RKO (cell line): Measurements from ENCODE around the gene AGAP1.
"Not testable (repeated sequence)": the region's sequence is repeated elsewhere in the genome, so short reads cannot be mapped to it uniquely, and the experiment has no call there.

Source experiments
- DNase-seq: peaks from one replicate; pipeline ENCODE4 v3.0.0-alpha.2; 2016; ENCODE audit warnings: low spot score

Gene AGAP1

DNA sequence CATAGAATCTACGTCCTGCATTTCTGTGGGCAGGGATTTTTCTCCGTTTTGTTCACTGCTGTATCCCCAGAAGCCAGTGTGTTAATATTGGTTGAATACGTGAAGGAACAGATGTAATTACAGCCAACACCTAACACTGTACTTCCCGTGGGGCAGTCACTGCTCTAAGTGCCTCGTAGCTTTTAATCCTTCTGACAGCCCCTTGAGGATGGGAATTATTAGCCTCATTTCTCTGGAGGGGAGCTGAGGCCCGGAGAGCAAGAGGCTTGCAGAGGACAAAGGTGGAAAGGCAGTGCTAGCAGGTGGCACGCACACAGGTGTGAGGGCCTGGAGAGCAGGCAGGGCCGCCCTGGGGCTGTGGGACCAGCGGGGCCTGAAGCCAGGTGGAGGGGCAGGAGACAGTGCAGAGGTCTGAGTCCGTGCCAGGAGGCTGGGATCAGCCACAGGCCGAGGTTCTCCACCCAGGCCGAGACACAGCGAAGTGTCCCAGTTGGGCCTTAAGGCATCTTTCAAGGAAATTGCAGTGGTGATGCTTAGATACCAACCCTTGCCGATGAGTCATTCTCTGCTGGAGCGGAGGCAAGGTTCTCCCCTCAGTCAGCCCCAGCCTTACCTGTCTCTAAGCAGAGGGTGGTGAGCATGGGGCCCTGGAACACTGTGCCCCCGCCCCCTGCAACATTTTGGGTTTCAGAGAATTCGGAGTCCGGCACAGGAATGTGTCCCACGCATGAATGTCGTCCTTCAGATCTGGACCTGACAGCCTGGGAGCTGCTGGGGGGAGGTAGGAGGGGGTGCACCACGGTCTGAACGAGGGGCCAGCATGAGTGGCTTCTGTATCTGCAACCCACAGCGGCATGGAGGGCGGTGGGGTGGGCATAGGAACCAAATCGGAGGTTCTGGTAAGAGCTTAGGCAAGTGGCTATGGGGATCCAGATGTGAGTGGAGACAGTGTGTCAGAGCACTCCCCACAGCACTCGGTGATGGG, 551.7 kb downstream of the AGAP1 start:
- DNase-seq, result no peak

DNA sequence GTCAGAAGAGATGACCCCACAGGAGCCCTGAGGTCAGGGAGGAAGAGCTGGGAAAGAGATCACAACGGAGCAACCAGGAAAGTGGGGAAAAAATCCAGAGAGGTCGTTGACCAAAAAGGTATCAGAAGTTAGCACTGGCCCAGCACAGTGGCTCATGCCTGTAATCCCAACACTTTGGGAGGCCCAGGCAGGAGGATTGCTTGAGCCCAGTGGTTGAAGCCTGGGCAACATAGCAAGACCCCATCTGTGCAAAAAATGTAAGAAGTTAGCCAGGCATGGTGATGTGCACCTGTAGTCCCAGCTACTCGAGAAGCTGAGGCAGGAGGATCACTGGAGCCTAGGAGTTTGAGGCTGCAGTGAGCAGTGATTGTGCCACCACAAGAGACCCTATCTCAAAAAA, 552.9 kb downstream of the AGAP1 start:
- DNase-seq, result no peak

DNA sequence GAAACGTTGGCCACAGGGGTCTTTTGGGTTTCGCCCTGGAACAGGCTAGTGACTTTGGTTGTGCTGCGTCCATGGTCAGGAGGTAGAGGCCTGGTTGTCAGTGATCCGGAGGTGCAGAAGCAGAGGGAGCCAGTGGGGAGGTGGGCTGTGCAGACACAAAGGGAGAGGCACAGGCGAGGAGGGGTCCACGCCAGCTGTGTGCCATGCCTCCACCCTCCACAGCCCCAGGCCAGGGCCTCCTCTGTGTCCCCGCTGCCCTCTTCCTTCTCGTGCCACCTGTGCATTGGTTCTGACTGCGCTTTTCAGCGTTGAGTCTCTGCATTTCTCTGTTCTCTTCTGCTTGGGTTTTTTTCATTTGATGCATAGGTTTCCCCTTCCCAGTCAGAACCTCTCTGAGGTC, 553.3 kb downstream of the AGAP1 start:
- no peak for DNase-seq

DNA sequence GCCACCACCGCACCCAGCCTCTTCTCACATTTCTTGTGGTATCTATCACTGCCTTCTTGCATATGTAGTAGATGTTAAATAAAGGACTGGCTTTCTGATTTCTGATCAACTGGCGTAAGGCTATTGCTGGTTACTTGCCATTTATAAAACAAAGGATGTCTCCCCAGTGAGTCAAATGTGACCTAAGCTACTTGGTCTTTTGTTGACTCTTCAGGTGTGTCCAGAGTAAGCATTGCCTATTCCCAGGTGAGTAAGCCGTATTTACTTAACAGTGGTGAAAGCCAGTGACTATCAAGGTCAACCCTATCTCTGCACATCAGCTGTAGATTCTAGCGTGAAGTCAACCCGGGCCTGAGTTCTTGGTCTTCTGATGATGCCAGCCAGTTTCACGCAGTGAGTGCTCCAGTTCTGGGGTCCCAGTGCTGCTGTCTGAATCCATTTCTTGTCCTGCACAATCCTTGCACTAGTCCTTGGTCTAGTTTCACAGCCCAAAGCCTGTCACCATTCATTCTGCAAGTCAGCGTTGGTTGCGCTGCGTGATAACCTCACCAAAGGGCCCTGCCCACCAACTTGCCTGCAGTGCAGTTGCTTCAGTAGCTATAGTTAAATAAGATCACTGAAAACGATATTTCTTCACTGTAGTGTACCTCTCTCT, 554.2 kb downstream of the AGAP1 start:
- no peak for DNase-seq

DNA sequence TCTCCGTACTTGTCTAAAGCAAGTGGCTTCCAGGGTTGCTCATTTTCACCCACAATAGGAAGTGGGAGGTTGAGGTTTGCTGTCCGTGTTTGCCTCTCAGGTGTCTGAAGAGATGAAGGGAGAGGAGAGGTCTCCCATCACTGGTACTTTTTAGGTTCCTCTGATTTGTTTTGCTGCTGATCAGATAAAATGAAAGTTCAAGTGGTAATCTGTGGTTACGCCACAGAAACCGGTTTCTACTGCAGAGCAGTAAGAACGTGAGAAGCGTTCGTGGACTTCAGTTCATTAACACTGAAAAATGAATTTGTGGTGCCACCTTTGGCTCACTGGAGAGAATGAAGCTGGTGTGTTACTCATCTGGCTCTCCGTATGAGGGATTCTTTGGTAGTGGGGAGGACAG, 556.1 kb downstream of the AGAP1 start:
- no peak for DNase-seq

DNA sequence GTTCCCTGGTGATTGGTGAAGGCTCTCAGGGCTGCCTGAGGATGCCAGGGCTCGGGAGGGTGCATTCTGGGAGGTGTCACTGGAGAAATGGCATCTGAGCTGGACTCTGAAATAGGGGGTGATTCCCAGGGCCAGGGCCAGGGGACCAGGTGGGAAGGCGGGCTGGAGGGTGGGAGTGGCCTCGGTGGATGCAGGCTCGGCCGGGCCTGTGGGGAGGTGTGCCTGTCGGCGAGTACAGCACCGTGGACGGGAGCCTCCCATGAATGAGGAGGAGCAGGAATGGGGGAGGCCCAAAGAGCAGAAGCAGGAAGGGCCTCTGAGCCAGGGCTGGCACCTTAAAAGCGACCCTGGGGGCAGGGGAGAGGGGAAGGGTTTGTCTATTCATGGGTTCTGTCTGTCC, 557.5 kb downstream of the AGAP1 start:
- DNase-seq, result no peak

DNA sequence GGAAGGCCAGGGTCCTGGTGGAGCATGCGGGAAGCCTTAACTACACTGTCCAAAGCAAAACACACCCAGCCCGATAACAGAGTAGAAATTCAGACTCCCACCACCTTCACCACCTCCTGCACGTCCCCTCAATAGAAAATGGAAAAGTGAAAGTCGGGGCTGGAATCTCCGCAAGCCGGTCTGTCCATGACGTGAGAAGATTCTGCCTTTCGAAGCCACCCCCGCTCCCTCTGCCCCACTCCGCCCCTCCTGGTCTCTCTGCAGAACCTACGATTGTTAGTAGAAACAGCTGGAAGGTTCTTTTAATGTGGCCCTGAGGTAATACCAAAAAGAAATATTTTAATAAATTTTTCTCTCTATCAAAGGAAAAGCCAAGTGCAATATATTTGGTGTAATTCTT, 558.0 kb downstream of the AGAP1 start:
- no peak for DNase-seq

DNA sequence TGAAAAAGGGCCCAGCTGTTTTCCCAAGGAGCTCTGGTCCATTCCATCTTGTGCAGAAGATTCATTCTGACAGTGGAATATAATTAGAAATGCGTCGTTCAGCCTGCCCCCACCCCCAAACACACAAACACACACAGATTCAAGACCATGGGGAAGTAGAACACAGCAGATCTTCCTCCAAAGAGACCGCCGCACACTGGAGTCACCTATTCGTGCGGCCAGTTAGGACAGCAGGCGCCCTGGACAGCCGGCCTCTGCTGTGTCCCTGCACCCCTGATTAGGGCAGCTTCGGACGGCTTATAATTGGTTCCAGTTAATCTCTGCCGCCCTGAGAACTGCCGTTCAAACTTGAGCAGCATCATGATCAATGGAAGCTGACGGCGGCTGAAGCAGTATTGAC, 558.4 kb downstream of the AGAP1 start:
- no peak for DNase-seq

DNA sequence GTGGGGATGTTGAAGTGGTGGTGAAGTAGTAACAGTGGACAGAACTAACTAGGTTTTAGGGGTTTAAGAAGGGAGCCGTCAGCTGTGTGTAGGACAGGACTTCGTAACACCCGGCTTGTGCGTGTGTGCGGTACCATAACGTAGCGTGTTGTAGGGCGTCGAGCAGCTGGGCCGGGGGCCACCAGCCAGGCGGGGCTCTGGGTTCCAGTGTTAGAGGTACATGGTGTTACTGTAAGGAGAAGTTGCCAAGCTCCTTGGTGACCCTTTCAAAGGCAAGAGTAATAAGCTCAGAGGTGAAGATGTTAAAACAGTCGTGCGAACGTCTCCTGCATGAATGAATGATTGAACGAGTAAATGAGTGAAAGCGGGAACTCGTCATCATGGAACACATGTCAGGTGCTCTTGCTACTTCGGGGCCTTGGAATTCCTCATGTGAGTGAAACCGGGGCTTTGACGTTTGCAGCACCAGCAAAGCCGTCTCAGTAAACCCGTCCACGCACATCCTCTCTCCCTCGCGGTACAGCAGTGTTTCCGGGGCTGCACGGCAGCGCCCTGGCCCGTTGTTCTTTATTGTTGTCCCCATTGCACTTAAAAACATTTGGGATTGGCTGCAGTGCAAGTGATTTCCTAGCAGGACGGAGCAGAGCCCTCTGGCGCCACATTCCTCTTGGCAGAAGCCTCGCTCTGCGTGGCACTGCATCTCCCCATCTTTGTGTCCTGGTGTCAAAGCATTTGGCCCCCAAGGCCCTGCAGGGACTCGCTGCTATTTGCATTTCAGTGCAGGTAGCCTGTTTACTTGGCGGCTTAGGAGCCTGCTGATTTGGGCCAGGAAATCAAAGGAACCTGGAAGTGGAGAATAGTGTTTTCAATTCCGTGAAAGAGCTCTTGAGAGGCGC, 559.3 kb downstream of the AGAP1 start:
- no peak for DNase-seq

DNA sequence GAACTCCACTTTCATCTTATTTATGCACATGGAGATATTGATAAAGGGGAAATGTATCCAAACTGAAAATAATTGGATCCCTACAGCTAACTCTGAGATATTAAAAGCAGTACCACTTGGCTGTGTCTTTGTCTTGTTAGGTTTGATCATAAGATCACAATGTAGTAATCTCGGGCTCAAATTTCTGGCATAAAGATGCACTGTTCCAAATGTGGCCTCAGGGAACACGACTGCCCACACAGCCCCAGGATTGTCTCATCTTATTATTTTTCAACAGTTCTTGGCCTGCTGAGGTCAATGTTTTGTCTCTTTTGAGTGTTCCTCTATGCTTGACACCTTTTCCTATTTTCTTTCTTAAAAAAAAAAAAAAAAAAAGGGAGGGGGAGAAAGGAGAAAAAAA, 560.3 kb downstream of the AGAP1 start:
- no peak for DNase-seq

DNA sequence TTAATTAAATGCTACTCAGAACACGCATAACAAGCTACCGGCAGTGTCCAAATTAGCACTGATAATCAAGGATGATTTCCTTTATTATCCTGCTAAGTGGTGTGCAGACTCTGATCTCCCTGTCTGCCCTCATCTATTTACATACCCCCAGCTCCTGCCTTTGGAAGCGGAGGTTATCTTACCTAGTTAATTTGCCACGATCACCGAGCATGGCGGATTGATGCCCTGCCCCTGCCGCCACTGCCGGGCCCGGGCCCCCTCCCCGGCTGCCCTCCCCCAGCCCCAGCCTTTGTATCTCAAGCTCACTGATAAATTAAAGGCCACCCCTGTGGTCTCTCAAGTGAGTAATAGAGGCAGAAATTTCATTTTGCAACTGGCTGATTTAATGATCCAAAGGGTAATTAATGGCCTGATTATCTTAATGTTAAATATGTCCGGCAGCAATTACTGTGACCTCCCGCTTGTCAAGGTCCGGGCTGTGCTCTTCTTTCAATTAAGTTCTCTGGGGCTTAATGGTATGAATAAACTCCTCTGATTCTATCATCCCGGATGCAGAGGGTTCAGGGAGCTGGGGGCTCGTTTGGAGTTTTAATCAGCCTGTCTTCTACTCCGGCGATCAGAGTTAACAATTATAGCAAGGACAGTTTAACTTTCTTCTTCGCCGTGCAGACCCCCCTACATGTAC, 560.9 kb downstream of the AGAP1 start:
- no peak for DNase-seq

DNA sequence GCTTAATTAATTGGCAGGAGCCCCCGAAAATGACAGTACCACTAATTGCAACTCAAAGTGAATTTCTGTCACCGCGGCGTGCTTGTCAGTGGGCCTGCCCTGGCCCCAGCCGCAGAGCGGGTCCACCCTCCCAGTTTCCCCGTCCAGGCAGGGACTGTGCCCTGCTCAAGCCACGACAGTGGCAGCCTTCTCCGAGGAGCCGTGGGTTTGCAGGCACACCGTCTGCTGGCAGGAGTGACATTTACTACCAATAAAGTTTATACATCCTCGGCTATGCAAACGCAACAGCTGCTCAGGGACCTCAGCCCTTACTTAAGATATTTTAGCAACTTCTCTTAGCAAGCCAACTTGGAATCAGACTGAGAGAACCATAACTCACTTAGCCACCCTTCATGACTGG, 561.6 kb downstream of the AGAP1 start:
- DNase-seq, result no peak

DNA sequence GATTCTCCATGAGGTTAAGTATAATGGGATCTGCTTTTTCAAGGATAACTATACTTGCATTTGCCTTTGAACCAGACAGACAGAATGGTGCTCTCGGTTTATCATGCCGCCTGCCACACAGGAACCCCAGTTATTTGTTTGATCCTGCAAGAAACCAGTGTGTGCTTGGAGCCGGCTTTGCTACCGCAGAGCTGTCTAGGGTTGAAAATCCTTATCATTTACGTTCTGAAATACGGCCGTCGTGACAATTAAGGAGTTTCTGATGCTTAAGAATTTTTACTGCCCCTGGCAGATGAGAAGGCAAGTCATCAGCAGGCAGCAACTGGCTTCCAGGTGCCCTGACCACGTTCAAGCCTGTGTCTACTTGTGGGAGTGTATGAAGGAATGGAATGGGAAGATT, 562.3 kb downstream of the AGAP1 start:
- DNase-seq, result no peak

DNA sequence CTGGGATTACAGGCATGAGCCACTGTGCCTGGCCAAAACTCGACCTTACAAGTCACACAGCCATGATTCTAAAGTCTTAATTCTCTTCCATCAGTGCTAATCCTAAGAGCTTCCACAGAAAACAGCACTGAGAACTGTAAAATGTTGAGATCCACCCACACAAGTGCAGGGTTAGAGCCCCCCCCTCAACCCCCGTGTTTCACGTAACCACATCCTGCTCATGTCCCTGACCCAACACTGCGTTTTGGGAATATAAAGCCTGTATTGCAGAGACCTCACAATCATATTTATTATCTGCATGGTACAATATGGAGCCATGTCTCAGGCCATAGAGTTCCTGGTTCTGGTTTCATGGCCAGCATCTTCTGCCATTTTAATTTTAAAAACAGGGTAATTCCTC, 563.5 kb downstream of the AGAP1 start:
- DNase-seq, result no peak

DNA sequence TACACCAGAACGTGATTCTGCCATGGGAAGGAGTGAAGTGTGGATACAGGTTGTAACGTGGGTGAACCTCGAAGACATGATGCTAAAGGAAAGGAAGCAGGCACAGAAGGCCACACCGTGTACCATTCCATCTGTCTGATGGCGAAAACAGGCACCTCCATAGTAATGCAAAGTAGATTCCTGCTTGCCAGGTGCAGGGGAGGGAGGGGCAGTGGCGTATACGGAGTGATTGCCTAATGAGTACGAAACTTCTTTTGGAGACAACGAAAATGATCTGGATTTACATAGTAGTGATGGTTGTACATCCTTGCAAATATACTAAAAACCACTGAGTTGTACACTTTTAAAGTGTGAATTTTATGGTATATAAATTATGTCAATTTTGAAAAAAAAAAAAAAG, 567.7 kb downstream of the AGAP1 start:
- no peak for DNase-seq

DNA sequence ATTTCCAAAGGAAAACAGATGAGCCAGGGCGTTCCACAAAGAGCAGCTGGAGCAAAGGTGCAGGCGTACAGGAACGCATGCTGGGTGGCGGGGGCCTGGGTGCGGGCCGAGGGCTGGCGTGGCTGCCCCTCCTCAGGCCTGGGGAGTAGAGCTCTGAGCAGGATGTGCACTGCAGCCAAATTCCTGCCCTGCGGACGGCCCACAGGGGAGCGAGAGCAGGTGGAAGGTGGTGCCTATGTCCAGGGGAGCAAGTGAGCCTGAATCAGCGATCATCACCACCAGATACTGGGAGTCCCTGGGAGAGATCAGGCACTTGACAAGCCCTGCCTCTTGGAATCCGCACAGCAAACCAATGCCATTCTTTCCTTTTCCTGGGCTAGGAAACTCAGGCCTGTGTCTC, 568.1 kb downstream of the AGAP1 start:
- no peak for DNase-seq

DNA sequence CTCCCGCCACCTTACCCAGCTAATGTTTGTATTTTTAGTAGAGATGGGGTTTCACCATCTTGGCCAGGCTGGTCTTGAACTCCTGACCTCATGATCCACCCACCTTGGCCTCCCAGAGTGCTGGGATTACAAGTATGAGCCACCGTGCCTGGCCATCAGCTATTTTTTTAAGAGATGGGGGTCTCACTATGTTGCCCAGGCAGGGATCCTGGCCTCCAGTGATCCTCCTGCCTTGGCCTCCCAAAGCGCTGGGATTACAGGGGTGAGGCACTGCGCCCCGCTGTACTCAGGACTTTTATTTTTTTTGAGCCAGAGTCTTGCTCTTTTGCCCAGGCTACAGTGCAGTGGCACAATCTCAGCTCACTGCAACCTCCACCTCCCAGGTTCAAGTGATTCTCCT, 569.0 kb downstream of the AGAP1 start:
- DNase-seq, result not testable (repeated sequence)

DNA sequence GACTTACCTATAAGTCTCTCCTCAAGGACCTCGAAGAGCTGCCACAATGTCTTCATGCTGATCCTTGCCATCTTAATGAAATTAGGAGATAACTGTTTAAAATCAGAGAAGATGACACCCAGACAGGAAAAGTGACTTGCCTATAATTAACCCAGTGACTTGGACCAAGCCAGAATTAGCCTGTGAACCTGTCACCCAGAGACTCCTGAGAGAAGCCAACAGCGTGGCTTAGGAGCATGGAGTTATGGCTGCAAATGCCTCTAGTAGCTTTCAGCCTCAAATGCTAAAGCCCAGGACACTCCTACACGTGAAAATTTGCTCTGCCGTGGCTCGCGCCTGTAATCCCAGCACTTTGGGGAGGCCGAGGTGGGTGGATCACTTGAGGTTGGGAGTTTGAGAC, 570.2 kb downstream of the AGAP1 start:
- no peak for DNase-seq

DNA sequence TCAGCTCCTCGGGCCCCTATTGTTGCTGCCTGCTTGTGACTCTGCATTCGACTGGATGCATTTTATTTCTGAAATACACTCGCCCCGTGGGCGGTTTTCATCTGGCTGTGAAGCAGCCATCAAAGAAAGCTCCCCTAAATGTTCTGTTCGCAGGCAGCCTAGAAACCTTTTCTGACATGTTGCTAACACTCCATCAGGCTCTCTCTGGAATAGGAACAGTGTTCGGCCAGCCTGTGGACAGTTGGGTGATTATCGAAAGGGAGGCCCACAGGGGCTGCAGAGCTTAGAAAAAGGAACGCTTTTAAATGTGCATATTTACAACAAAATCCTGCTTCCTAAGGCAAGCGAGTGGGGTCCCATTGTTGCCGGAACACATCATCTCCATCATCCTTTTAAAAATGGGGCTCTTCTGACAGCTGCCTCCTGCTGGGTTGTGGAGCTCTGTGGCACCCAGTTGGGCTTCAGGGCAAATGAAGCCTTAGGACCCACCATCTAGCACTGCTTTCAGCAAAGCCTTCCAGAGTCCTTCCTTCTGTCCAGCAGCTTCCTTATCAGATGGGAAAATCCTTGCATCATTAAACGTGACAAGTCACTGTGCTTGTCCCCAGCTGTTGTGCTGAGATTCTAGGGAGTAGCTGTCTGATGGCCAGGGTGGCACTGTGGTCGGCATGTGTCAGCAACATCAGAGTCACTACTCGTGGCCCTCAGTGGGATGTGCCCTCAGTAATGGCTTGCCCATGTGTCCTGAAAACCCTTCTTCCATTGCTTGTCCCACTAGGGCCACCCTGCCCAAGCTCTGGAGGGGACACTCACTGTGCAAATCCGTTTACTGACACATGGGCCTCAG, 571.7 kb downstream of the AGAP1 start:
- DNase-seq, result no peak

DNA sequence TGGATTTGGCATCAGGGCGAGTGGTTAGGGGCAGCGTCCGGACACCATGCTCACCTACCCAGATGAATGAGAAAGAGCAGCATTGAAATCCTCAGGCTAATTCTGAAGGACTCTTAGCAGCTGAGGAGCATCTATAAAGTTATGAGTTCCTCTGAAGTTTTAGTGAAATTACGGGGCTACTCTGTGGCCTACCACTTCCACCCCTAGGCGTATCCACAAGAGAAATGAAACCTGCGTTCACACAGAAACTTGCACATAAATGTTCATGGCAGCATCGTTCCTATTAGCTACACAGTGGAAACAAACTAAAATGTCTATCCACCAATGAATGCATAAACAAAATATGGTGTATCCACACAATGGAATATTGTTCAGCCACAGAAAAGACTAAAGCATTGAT, 576.4 kb downstream of the AGAP1 start:
- DNase-seq, result no peak

DNA sequence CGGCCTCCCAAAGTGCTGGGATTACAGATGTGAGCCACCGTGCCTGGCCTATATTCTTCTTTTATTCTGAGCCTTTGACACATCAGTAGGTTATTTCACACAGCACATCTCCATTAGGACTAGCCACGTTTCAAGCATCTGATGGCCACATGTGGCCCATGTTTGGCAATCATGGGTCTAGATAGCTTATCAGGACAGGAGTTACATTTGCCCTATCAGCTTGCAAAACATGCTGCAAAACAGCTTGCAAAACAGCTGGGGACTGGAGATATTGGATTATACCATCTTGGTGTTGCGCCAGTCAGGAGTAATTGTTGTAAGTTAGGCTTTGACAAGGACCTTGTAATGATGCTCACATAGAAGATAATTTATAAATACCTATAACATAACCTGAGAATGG, 579.4 kb downstream of the AGAP1 start:
- DNase-seq, result no peak
